Panc1 (cell line): ENCODE measurements around the gene UBXN2A. TPM values are rescaled to one million over a fixed set of nuclear protein-coding genes. Genes with fewer than 3 reads are reported as not detected.

Experiments
- ATAC-seq: fragments of 200-7000 bp; cut with Tn5 transposase; 2 replicates; pipeline ENCODE4 v1.9.1; 2020; ENCODE audit warnings: mild to moderate bottlenecking, moderate library complexity
- BruUV-seq: library from RNA; stranded (reverse); fragments of 400-500 nt; replicated peaks from 2 replicates; lab custom pipeline; 2021; lab: Mats Ljungman, UMichigan
- CTCF ChIA-PET: fragments of 300-600 bp; sonication (Branson Sonifier 250); formaldehyde crosslinking; loops from one replicate; lab custom pipeline; 2022; ENCODE audit warnings: antibody characterized with exemption; lab: Charles Lee
- POLR2A ChIA-PET: fragments of 300-600 bp; sonication (Branson Sonifier 250); formaldehyde crosslinking; loops from one replicate; lab custom pipeline; 2022; ENCODE audit warnings: antibody characterized with exemption; lab: Charles Lee
- DNase-seq: peaks from one replicate; pipeline ENCODE4 v3.0.0-alpha.2; 2010; ENCODE audit warnings: low read depth, low spot score
- H3K27ac ChIP-seq: 2 replicates; pipeline ENCODE4 v1.5.1; 2011; ENCODE audit warnings: mild to moderate bottlenecking, low read length, inconsistent platforms
- H3K27me3 ChIP-seq: fragments of 200-500 bp; sonication (Bioruptor generic); 2 replicates; pipeline ENCODE4 v1.6.0; 2014; ENCODE audit warnings: low read length, inconsistent platforms; ENCODE audit not compliant: control insufficient read depth, insufficient read depth
- H3K36me3 ChIP-seq: fragments of 200-500 bp; sonication (Bioruptor generic); 2 replicates; pipeline ENCODE4 v1.5.1; 2014; ENCODE audit warnings: inconsistent platforms, mild to moderate bottlenecking, low read length, moderate library complexity; ENCODE audit not compliant: control insufficient read depth, insufficient read depth
- H3K4me1 ChIP-seq: 2 replicates; pipeline ENCODE4 v1.5.1; 2011; ENCODE audit warnings: inconsistent platforms, mild to moderate bottlenecking, low read length, moderate library complexity; ENCODE audit not compliant: control insufficient read depth, insufficient read depth
- H3K4me3 ChIP-seq, 2 experiments: 2 replicates each; pipeline ENCODE4 v1.5.1; 2011 to 2012; ENCODE audit warnings: low read depth in 2 of 2, low read length in 2 of 2, mild to moderate bottlenecking in 2 of 2, inconsistent platforms in 1 of 2, moderate library complexity in 1 of 2
- H3K9me3 ChIP-seq: fragments of 200-500 bp; sonication (Bioruptor generic); 2 replicates; pipeline ENCODE4 v1.5.1; 2014; ENCODE audit warnings: low read depth, mild to moderate bottlenecking, inconsistent platforms, low read length, moderate library complexity; ENCODE audit not compliant: control insufficient read depth, insufficient read depth
- CTCF ChIP-seq: fragments of 450-650 bp; IDR thresholded peaks from 2 replicates; pipeline ENCODE4 v1.5.1; 2017; ENCODE audit warnings: mild to moderate bottlenecking
- POLR2AphosphoS5 ChIP-seq: IDR thresholded peaks from 2 replicates; pipeline ENCODE4 v1.6.1; 2012; ENCODE audit warnings: mild to moderate bottlenecking, low read depth, low read length, moderate library complexity
- REST ChIP-seq, 2 experiments: IDR thresholded peaks; 2 replicates each; pipeline ENCODE4 v1.6.1; 2011 to 2012; ENCODE audit warnings: low read depth in 2 of 2, control low read depth in 1 of 2, low read length in 1 of 2, mild to moderate bottlenecking in 1 of 2, moderate library complexity in 1 of 2; ENCODE audit not compliant: insufficient read depth in 1 of 2
- SIN3A ChIP-seq: IDR thresholded peaks from 2 replicates; pipeline ENCODE4 v1.6.1; 2012; ENCODE audit warnings: low read depth, mild to moderate bottlenecking, low read length, moderate library complexity, borderline replicate concordance; ENCODE audit not compliant: insufficient read depth
- TCF7L2 ChIP-seq: IDR thresholded peaks from 2 replicates; pipeline ENCODE4 v1.6.1; 2011; ENCODE audit warnings: mild to moderate bottlenecking, low read depth, low read length, inconsistent platforms
- in situ Hi-C: cut with HindIII; loops from 2 replicates; pipeline ENCODE4 v1.10.0; 2016; ENCODE audit warnings: low sequenced_read_pairs, low pct_unique_long_range_greater_than_20kb
- intact Hi-C: fragments of 100-400 bp; cut with micrococcal nuclease; formaldehyde crosslinking; loops from one replicate; pipeline ENCODE4 v1.10.0; 2022; ENCODE audit not compliant: unreplicated experiment
- total RNA-seq: library from RNA; stranded (reverse); gene quantifications from one replicate; pipeline ENCODE4 v1.2.1, GENCODE V29; 2021; ENCODE audit not compliant: unreplicated experiment

UBXN2A gene
- total RNA-seq, 1 experiment from 2014 or later, result 23.3 TPM

- ATAC-seq (no peak), DNase-seq (no peak)
- H3K4me3 ChIP-seq, result no peak overlapping the region
- no peaks in the 10 kb centered on the region for H3K27me3 ChIP-seq
- no TSS peak for BruUV-seq
- H3K9me3 ChIP-seq, result no peaks in the 10 kb centered on the region
- H3K36me3 ChIP-seq, result no peaks in the 10 kb centered on the region
- H3K27ac ChIP-seq, result no peak overlapping the region
- CTCF ChIA-PET, result interaction anchor here (0.7 kb wide), 1 partner anchor 95 kb away, joined by 3 read pairs; no protein-coding TSS in a partner anchor
- intact Hi-C loops (no loop called here), in situ Hi-C loops (no loop called here)
- H3K4me1 ChIP-seq, result peaks cover 20% of the 10 kb centered on the region
- POLR2A ChIA-PET, result no interaction called here
- TF ChIP-seq TCF7L2 (no peak), CTCF (no peak), SIN3A (no peak), POLR2AphosphoS5 (no peak), REST (IDR thresholded peaks at IDR 0.05; ENCODE audit: insufficient read depth in 1 of 2, low read depth in 2 of 2, low read length in 1 of 2) (no peak)
Measured at GRCh38 chr2:23918837-23919489, 21.3 kb upstream of the UBXN2A start.

- H3K27ac ChIP-seq, result peak overlapping the region; percentile 88; the same call in 1 of the 2 replicates
Measured at GRCh38 chr2:23924589-23925359, 15.5 kb upstream of the UBXN2A start.

More at GRCh38 chr2:23924589-23925359, 15.5 kb upstream of the UBXN2A start:
- H3K9me3 ChIP-seq, result no peaks in the 10 kb centered on the region
- intact Hi-C loops (loop anchor here (5.0 to 10.0 kb wide), 2 partner anchors 92 to 120 kb away; partner anchors contain the start of genes FKBP1B and WDCP), in situ Hi-C loops (no loop called here)
- peaks cover 15% of the 10 kb centered on the region for H3K4me1 ChIP-seq
- no peak for DNase-seq
- TF ChIP-seq REST (IDR thresholded peaks at IDR 0.05; ENCODE audit: insufficient read depth in 1 of 2, low read depth in 2 of 2, low read length in 1 of 2) (no peak), POLR2AphosphoS5 (no peak), SIN3A (no peak), TCF7L2 (no peak), CTCF (no peak)
- CTCF ChIA-PET, result interaction anchor here (0.7 kb wide), 1 partner anchor 186 kb away, joined by 3 read pairs; no protein-coding TSS in a partner anchor
- BruUV-seq, result TSS peak; percentile 58
- ATAC-seq, result no peak
- H3K4me3 ChIP-seq, result peak overlapping the region; percentile 92 to 93; a peak in 3 of 4 replicates
- H3K27me3 ChIP-seq, result no peaks in the 10 kb centered on the region
- POLR2A ChIA-PET, result interaction anchor here (0.6 kb wide), 1 partner anchor 21 kb away, joined by 3 read pairs; no protein-coding TSS in a partner anchor
- no peaks in the 10 kb centered on the region; the same call in 1 of the 2 replicates for H3K36me3 ChIP-seq
